Hepatocyte (in vitro differentiated cells): ENCODE results near the gene ADGRV1. TPM values are rescaled to one million over a fixed set of nuclear protein-coding genes. Genes with fewer than 3 reads are reported as not detected.

ENCODE experiments used
- DNase-seq: peaks from one replicate; pipeline ENCODE4 v3.0.0-alpha.2; 2016; ENCODE audit warnings: low spot score
- H2AFZ ChIP-seq: fragments of 200-600 bp; sonication (generic); 2 replicates; pipeline ENCODE4 v1.6.0; 2016; ENCODE audit warnings: antibody characterized with exemption, mild to moderate bottlenecking
- H3K27ac ChIP-seq: fragments of 200-600 bp; sonication (generic); 2 replicates; pipeline ENCODE4 v1.5.1; 2016; ENCODE audit warnings: mild to moderate bottlenecking
- H3K27me3 ChIP-seq: fragments of 200-600 bp; sonication (generic); 2 replicates; pipeline ENCODE4 v1.6.1; 2016
- H3K36me3 ChIP-seq: fragments of 200-600 bp; sonication (generic); replicated peaks from 2 replicates; pipeline ENCODE4 v1.5.1; 2016; ENCODE audit warnings: low read depth; ENCODE audit not compliant: insufficient read depth
- H3K4me1 ChIP-seq: fragments of 200-600 bp; sonication (generic); 2 replicates; pipeline ENCODE4 v1.5.1; 2016; ENCODE audit warnings: mild to moderate bottlenecking, moderate library complexity; ENCODE audit not compliant: insufficient read depth
- H3K4me2 ChIP-seq: fragments of 200-600 bp; sonication (generic); 2 replicates; pipeline ENCODE4 v1.6.0; 2016
- H3K4me3 ChIP-seq: fragments of 200-600 bp; sonication (generic); 2 replicates; pipeline ENCODE4 v1.5.1; 2016; ENCODE audit warnings: mild to moderate bottlenecking
- H3K79me2 ChIP-seq: fragments of 200-600 bp; sonication (generic); 2 replicates; pipeline ENCODE4 v1.6.0; 2017; ENCODE audit warnings: mild to moderate bottlenecking
- H3K9me2 ChIP-seq: fragments of 200-600 bp; sonication (generic); replicated peaks from 2 replicates; pipeline ENCODE4 v1.6.0; 2017; ENCODE audit warnings: mild to moderate bottlenecking; ENCODE audit not compliant: insufficient read depth
- H3K9me3 ChIP-seq: fragments of 200-600 bp; sonication (generic); 2 replicates; pipeline ENCODE4 v1.5.1; 2016; ENCODE audit warnings: low read depth, mild to moderate bottlenecking
- H4K20me1 ChIP-seq: fragments of 200-600 bp; sonication (generic); 2 replicates; pipeline ENCODE4 v1.6.0; 2016; ENCODE audit warnings: mild to moderate bottlenecking; ENCODE audit not compliant: insufficient read depth, poor library complexity, severe bottlenecking
- EZH2 ChIP-seq: fragments of 200-600 bp; sonication (generic); IDR thresholded peaks from 2 replicates; pipeline ENCODE4 v1.6.1; 2016; ENCODE audit warnings: antibody characterized with exemption, mild to moderate bottlenecking, borderline replicate concordance
- EZH2phosphoT487 ChIP-seq: fragments of 200-600 bp; sonication (generic); IDR thresholded peaks from one replicate; pipeline ENCODE4 v1.6.1; 2018; ENCODE audit warnings: antibody characterized with exemption, mild to moderate bottlenecking, low read depth, moderate library complexity; ENCODE audit not compliant: unreplicated experiment, severe bottlenecking
- WGBS: methylation state at CpG from one replicate; pipeline ENCODE4 v1.1.6; 2016; ENCODE audit warnings: low lambda C conversion rate; ENCODE audit errors: missing lambda C conversion rate; 5-methylcytosine and 5-hydroxymethylcytosine counted together
- polyA plus RNA-seq: library from polyadenylated mRNA; unstranded; fragments of >200 nt; fragmentation: Nextera tagmentation; extraction: Ambion mirVana; gene quantifications from 2 replicates; pipeline ENCODE4 v1.2.1, GENCODE V29; 2016
- total RNA-seq: library from RNA; depleted of rRNA; stranded (reverse); fragments of >200 nt; gene quantifications from 2 replicates; pipeline ENCODE4 v1.2.3, GENCODE V29; 2014
- TF ChIP-seq, protein P1 (sequence below): fragments of 200-600 bp; sonication (generic); IDR thresholded peaks from 2 replicates; pipeline ENCODE4 v1.5.1; 2016; ENCODE audit warnings: antibody characterized with exemption, mild to moderate bottlenecking; ENCODE audit not compliant: poor library complexity

ADGRV1 gene
- total and polyA plus RNA-seq, 2 experiments from 2014 or later: 74.9 to 88.3 TPM

DNA sequence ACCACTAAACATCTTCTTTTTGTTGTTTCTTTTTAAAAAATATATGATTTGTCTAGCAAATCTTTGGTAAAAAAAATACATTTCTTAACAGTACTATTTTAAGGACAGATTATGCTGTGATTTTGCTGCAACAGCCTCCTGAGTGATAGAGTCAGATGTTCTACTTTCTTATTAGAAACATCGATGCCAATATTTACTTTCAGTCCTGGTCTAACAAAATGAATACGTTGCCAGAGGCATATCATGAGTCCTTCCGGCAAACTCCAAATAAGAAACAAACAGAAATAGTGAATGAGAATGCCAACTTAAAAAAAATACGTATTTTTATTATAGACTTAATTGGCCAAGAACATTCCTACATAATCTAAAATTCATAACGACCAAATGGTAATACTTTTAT is 371.5 kb downstream of the ADGRV1 start:
- Histone ChIP-seq H3K9me2 (no peaks in the 10 kb centered on the region), H3K4me1 (peaks cover 6% of the 10 kb centered on the region), H3K4me3 (peak overlapping the region; percentile 19), H3K36me3 (no peaks in the 10 kb centered on the region), H3K27ac (peak overlapping the region; percentile 51), H3K79me2 (no peaks in the 10 kb centered on the region), H3K27me3 (no peaks in the 10 kb centered on the region), H3K4me2 (peak overlapping the region; percentile 60), H2AFZ (no peak overlapping the region), H4K20me1 (no peaks in the 10 kb centered on the region), H3K9me3 (no peaks in the 10 kb centered on the region)
- DNase-seq: no peak
- WGBS: 89% methylated on average over 5 of the region's 5 CpGs
- TF ChIP-seq, protein P1, sequence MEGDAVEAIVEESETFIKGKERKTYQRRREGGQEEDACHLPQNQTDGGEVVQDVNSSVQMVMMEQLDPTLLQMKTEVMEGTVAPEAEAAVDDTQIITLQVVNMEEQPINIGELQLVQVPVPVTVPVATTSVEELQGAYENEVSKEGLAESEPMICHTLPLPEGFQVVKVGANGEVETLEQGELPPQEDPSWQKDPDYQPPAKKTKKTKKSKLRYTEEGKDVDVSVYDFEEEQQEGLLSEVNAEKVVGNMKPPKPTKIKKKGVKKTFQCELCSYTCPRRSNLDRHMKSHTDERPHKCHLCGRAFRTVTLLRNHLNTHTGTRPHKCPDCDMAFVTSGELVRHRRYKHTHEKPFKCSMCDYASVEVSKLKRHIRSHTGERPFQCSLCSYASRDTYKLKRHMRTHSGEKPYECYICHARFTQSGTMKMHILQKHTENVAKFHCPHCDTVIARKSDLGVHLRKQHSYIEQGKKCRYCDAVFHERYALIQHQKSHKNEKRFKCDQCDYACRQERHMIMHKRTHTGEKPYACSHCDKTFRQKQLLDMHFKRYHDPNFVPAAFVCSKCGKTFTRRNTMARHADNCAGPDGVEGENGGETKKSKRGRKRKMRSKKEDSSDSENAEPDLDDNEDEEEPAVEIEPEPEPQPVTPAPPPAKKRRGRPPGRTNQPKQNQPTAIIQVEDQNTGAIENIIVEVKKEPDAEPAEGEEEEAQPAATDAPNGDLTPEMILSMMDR: no peak
- no peak for TF ChIP-seq EZH2
- no peak for TF ChIP-seq EZH2phosphoT487

DNA sequence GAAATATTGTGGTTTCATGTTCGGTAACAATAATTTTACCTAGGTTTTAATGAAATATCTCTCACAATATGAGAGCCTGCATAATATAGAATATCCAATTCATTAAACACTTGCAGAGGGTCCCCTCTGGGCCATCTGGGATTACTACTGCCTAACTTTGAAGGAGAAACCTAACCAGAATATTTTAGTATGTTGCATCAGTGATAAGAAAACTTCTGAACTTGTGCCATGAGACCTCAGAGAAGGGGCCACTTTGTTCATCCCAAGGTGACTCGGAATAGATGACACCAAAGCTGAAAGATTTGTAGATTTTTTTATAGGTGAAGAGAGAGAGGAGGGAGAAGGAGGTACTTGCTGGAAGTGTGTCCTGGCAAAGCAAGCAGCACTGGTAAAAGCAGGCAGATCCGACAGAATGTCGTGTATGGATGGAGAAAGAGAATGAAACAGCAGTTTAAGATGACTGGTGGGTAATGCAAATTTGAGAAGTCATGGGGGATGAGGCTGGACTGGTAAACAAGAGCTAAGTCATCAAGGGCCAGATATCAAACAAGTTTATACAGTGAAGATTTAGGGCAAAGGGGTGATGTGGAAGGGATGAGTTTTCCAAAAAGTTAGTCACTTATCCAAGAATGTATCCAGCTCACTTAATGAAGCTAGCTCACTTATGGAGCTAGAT is 372.3 kb downstream of the ADGRV1 start:
- TF ChIP-seq, protein P1: no peak
- no peak for TF ChIP-seq EZH2phosphoT487
- TF ChIP-seq EZH2: no peak
- no peak for DNase-seq
- H3K27ac ChIP-seq: no peak overlapping the region
- no peaks in the 10 kb centered on the region for H3K27me3 ChIP-seq
- no peak overlapping the region for H3K4me2 ChIP-seq
- H3K9me3 ChIP-seq: no peaks in the 10 kb centered on the region
- H3K9me2 ChIP-seq: no peaks in the 10 kb centered on the region
- no peaks in the 10 kb centered on the region for H3K79me2 ChIP-seq
- H3K36me3 ChIP-seq: no peaks in the 10 kb centered on the region
- H3K4me1 ChIP-seq: peaks cover 6% of the 10 kb centered on the region
- no peak overlapping the region for H2AFZ ChIP-seq
- H4K20me1 ChIP-seq: no peaks in the 10 kb centered on the region
- 80% methylated on average over 4 of the region's 4 CpGs for WGBS
- H3K4me3 ChIP-seq: no peak overlapping the region

DNA sequence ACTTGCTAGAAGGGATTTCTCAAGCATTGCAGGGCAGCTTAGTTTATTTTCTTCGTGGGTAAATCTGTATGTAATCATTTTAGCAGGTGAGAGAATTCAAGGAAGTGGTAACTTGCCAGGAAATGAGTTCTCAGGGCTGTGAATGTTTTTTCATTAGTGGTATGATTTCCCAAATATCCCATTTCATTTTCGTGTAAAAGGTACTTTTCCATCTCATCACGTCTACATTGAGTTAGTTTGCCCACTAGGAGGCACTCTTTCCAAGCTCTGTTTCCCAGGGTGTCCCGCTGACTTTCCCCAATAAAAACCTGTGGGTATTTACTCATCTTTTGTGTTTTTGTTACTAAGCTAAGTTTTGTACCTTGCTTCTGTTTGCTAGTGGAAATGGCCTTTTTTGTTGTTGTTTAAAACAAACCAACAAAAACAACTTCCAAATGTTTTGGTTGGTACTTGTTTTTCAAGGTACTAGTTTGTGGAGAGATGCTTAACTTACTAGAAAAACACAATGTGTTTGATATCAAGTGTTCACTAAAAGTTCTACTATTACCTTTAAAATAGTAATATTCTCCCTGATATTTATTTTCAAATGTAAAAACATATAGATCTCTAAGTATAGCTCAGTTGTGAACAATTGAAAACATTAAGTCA is 373.6 kb downstream of the ADGRV1 start:
- no peak overlapping the region for H3K27ac ChIP-seq
- TF ChIP-seq, protein P1: peak; percentile 90
- no peak for TF ChIP-seq EZH2phosphoT487
- H3K27me3 ChIP-seq: no peaks in the 10 kb centered on the region
- H2AFZ ChIP-seq: no peak overlapping the region
- no peaks in the 10 kb centered on the region for H3K36me3 ChIP-seq
- H3K9me3 ChIP-seq: no peaks in the 10 kb centered on the region
- no peak overlapping the region for H3K4me2 ChIP-seq
- H3K4me1 ChIP-seq: peaks cover 6% of the 10 kb centered on the region
- no peaks in the 10 kb centered on the region for H3K9me2 ChIP-seq
- no peaks in the 10 kb centered on the region for H4K20me1 ChIP-seq
- no peak overlapping the region for H3K4me3 ChIP-seq
- H3K79me2 ChIP-seq: no peaks in the 10 kb centered on the region
- DNase-seq: peak; percentile 83
- WGBS: 11% methylated on average over 4 of the region's 4 CpGs
